RPMI8226 (cell line): ENCODE results near the gene IL9.

Experiments
- DNase-seq: peaks from one replicate; pipeline ENCODE4 v3.0.0-alpha.2; 2015

Gene IL9

GRCh38 chr5:135895474-135896006, at the start of gene IL9:
Gene IL9, minus strand, starts transcription at chr5:135895841. Its CDS starts 25 bp downstream, at chr5:135895816.
- no peak for DNase-seq

GRCh38 chr5:135944967-135945560, 49.4 kb upstream of the IL9 start:
- peak; percentile 65 for DNase-seq

GRCh38 chr5:135944564-135944963, 48.9 kb upstream of the IL9 start:
- DNase-seq: no peak

GRCh38 chr5:135942202-135942771, 46.6 kb upstream of the IL9 start:
- no peak for DNase-seq

GRCh38 chr5:135941711-135942110, 46.1 kb upstream of the IL9 start:
- DNase-seq: no peak

GRCh38 chr5:135937245-135937911, 41.7 kb upstream of the IL9 start:
- DNase-seq: no peak

- peak; percentile 25 for DNase-seq
Observed at GRCh38 chr5:135934939-135935338, 39.3 kb upstream of the IL9 start.

- no peak for DNase-seq
Observed at GRCh38 chr5:135930949-135931295, 35.3 kb upstream of the IL9 start.

- DNase-seq: no peak
Observed at GRCh38 chr5:135930029-135930948, 34.6 kb upstream of the IL9 start.

GRCh38 chr5:135921388-135921787, 25.7 kb upstream of the IL9 start:
- DNase-seq: no peak

GRCh38 chr5:135920199-135920598, 24.6 kb upstream of the IL9 start:
- DNase-seq: no peak

- DNase-seq: peak; percentile 15
Observed at GRCh38 chr5:135916638-135917263, 21.1 kb upstream of the IL9 start.

GRCh38 chr5:135915466-135916001, 19.9 kb upstream of the IL9 start:
- DNase-seq: no peak

- DNase-seq: no peak
Observed at GRCh38 chr5:135913713-135914626, 18.3 kb upstream of the IL9 start.

GRCh38 chr5:135905144-135905543, 9.5 kb upstream of the IL9 start:
- no peak for DNase-seq

GRCh38 chr5:135901633-135902032, 6.0 kb upstream of the IL9 start:
- DNase-seq: no peak

- DNase-seq: no peak
Observed at GRCh38 chr5:135900276-135900675, 4.6 kb upstream of the IL9 start.

GRCh38 chr5:135898651-135899050, 3.0 kb upstream of the IL9 start:
- no peak for DNase-seq

- no peak for DNase-seq
Observed at GRCh38 chr5:135894789-135895188, 852 bp downstream of the IL9 start.

GRCh38 chr5:135894276-135894675, 1.4 kb downstream of the IL9 start:
- DNase-seq: no peak

GRCh38 chr5:135891791-135892190, 3.9 kb downstream of the IL9 start:
- DNase-seq: no peak
